Activated naive CD4-positive, alpha-beta T cell treated with anti-CD3 and anti-CD28 coated beads for 36 hours (primary cell): ENCODE results near the gene PRAMEF4. TPM values are rescaled to one million over a fixed set of nuclear protein-coding genes. Genes with fewer than 3 reads are reported as not detected.
"Not testable (repeated sequence)": the region's sequence is repeated elsewhere in the genome, so short reads cannot be mapped to it uniquely, and the experiment has no call there.

Experiments
- CTCF ChIA-PET: fragments of 350-600 bp; sonication (Branson Sonifier 250); formaldehyde crosslinking; loops from one replicate; lab custom pipeline; 2021; ENCODE audit warnings: antibody characterized with exemption; lab: Charles Lee
- DNase-seq: peaks from one replicate; pipeline ENCODE4 v3.0.0-alpha.2; 2020
- H3K27ac Mint-ChIP-seq: one replicate; pipeline ENCODE4 v1.8.0; 2021; ENCODE audit warnings: mild to moderate bottlenecking, mixed read lengths
- H3K27me3 Mint-ChIP-seq: one replicate; pipeline ENCODE4 v1.8.0; 2021; ENCODE audit warnings: low read depth, mixed read lengths
- H3K36me3 Mint-ChIP-seq: one replicate; pipeline ENCODE4 v1.8.0; 2021; ENCODE audit warnings: low read depth, mixed read lengths
- H3K4me1 Mint-ChIP-seq: one replicate; pipeline ENCODE4 v1.8.0; 2021; ENCODE audit warnings: low read depth, mixed read lengths
- H3K4me3 Mint-ChIP-seq: one replicate; pipeline ENCODE4 v1.8.0; 2021; ENCODE audit warnings: mild to moderate bottlenecking, moderate library complexity, mixed read lengths
- H3K9me3 Mint-ChIP-seq: one replicate; pipeline ENCODE4 v1.8.0; 2021; ENCODE audit warnings: mixed read lengths
- intact Hi-C: fragments of 100-400 bp; cut with micrococcal nuclease; formaldehyde crosslinking; loops from one replicate; pipeline ENCODE4 v1.15.1; 2023
- total RNA-seq, 2 experiments: library from RNA; stranded (reverse); gene quantifications; one replicate each; pipeline ENCODE4 v1.2.3, GENCODE V29; 2021

Gene PRAMEF4
- total RNA-seq, 2 experiments from 2014 or later = not detected

DNA sequence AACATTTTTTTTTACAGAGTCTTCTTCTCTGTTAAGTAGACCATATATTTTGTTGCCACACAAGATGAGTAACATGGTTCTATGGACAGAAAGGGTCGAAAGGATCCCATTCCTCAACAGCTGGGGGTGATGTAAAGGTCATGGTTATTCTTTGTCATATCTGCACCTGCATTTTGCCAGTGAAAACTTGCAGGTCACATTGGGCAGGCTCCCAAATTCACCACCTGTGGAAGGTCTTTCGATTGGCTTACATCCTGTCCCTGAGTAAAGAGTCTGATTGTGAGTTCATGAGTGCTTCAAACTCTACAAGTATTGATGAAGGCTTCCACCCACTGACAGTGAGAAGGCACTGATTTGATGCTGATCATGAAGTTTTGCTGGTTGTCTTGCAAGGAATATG lies 52.8 kb downstream of the PRAMEF4 start:
- DNase-seq, H3K27ac Mint-ChIP-seq, CTCF ChIA-PET, H3K36me3 Mint-ChIP-seq, H3K9me3 Mint-ChIP-seq, H3K4me3 Mint-ChIP-seq, H3K27me3 Mint-ChIP-seq, intact Hi-C loops, H3K4me1 Mint-ChIP-seq: not testable (repeated sequence)

DNA sequence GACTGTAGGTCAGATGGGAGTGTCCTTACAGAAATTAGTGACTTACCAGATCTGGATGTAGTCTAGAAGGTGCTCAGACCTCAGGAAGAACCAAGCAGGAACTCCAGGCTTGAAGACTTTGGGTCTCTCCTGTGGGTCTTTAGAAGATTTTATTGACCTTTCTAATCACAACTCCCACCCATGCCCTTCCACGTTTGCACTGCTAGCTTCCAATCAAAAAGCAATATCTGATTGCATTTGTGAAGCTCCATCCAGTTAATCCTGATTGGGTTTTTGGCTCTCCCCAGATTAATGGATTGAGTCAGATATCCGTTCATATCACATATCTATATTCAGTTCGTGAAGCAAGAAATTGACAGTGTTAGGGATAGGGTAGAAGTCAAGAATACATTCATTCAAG lies 54.7 kb downstream of the PRAMEF4 start, which contains the start of gene PRAMEF11:
TSS of gene PRAMEF11 (minus strand) at position 101 of the 400 bp plus-strand sequence. CDS start 2,621 bp downstream, outside the sequence.
- intact Hi-C loops, H3K4me3 Mint-ChIP-seq, DNase-seq, H3K36me3 Mint-ChIP-seq, H3K27ac Mint-ChIP-seq, H3K4me1 Mint-ChIP-seq, H3K9me3 Mint-ChIP-seq, H3K27me3 Mint-ChIP-seq, CTCF ChIA-PET: not testable (repeated sequence)

Other genes starting within 250 kb of the PRAMEF4 start
- not detected for gene AADACL4, start 242.1 kb downstream of the PRAMEF4 start, total RNA-seq
- gene AADACL3, start 170.1 kb downstream of the PRAMEF4 start, total RNA-seq = not detected
- gene CFAP107, start 140.0 kb downstream of the PRAMEF4 start, total RNA-seq = not detected
- gene PRAMEF12, start 112.5 kb downstream of the PRAMEF4 start, total RNA-seq = not detected
- gene PRAMEF1, start 94.8 kb downstream of the PRAMEF4 start, total RNA-seq = not detected
- gene PRAMEF11, start 54.8 kb downstream of the PRAMEF4 start, total RNA-seq = not detected
- gene HNRNPCL1, start 37.5 kb downstream of the PRAMEF4 start, total RNA-seq = not detected
- not detected for gene PRAMEF2, start 29.1 kb downstream of the PRAMEF4 start, total RNA-seq
- not detected for gene PRAMEF10, start 12.1 kb upstream of the PRAMEF4 start, total RNA-seq
- gene PRAMEF7, start 30.4 kb upstream of the PRAMEF4 start, total RNA-seq = not detected
- not detected for gene PRAMEF6, start 61.4 kb upstream of the PRAMEF4 start, total RNA-seq
- not detected for gene PRAMEF27, start 170.4 kb upstream of the PRAMEF4 start, total RNA-seq
- not detected for gene HNRNPCL3, start 174.6 kb upstream of the PRAMEF4 start, total RNA-seq
- not detected for gene PRAMEF25, start 184.6 kb upstream of the PRAMEF4 start, total RNA-seq
- gene HNRNPCL2, start 230.7 kb upstream of the PRAMEF4 start, total RNA-seq = not detected